CD4-positive, CD25-positive, alpha-beta regulatory T cell (primary cell): ENCODE measurements around the gene STX5. TPM values are rescaled to one million over a fixed set of nuclear protein-coding genes. Genes with fewer than 3 reads are reported as not detected.

Experiments used
- ATAC-seq, 2 donors: fragments of 150-1000 bp; cut with Tn5 transposase; one replicate each; pipeline ENCODE4 v1.10.0; 2021; ENCODE audit warnings: low read depth in 2 of 2, moderate number of reproducible peaks in 2 of 2, moderate library complexity in 1 of 2
- DNase-seq, 3 donors: peaks; one replicate each; pipeline versions ENCODE4 v3.0.0 to v3.0.0-alpha.2; 2012 to 2022; ENCODE audit warnings: mixed read lengths in 1 of 3
- H3K27ac ChIP-seq: one replicate; pipeline ENCODE4 v1.7.0; 2013; ENCODE audit warnings: mild to moderate bottlenecking, low read length; ENCODE audit not compliant: insufficient read depth, poor library complexity, severe bottlenecking
- H3K27me3 ChIP-seq: one replicate; pipeline ENCODE4 v1.7.0; 2013; ENCODE audit warnings: low read length; ENCODE audit not compliant: control insufficient read depth, insufficient read depth
- H3K36me3 ChIP-seq: one replicate; pipeline ENCODE4 v1.7.0; 2013; ENCODE audit warnings: mild to moderate bottlenecking, low read length, moderate library complexity; ENCODE audit not compliant: control insufficient read depth, insufficient read depth
- H3K4me1 ChIP-seq: 2 replicates; pipeline ENCODE4 v1.7.0; 2013; ENCODE audit warnings: mild to moderate bottlenecking, low read length; ENCODE audit not compliant: insufficient read depth, control insufficient read depth, poor library complexity, severe bottlenecking
- H3K4me3 ChIP-seq: one replicate; pipeline ENCODE4 v1.7.0; 2013; ENCODE audit warnings: low read depth, mild to moderate bottlenecking, low read length, moderate library complexity
- H3K9me3 ChIP-seq, 2 experiments: 1 replicate in 1 of 2; 2 replicates in 1 of 2; pipeline ENCODE4 v1.7.0; 2013; ENCODE audit warnings: low read length in 2 of 2, mild to moderate bottlenecking in 1 of 2, moderate library complexity in 1 of 2; ENCODE audit not compliant: control insufficient read depth in 2 of 2
- H3K27ac Mint-ChIP-seq, 3 donors: one replicate each; pipeline ENCODE4 v1.8.0; 2020 to 2022; ENCODE audit warnings: mild to moderate bottlenecking in 3 of 3, mixed read lengths in 3 of 3, moderate library complexity in 2 of 3
- H3K27me3 Mint-ChIP-seq: one replicate; pipeline ENCODE4 v1.8.0; 2022; ENCODE audit warnings: mild to moderate bottlenecking, mixed read lengths
- H3K36me3 Mint-ChIP-seq: one replicate; pipeline ENCODE4 v1.8.0; 2020; ENCODE audit warnings: mixed read lengths
- H3K4me1 Mint-ChIP-seq, 4 donors: one replicate each; pipeline ENCODE4 v1.8.0; 2020 to 2022; ENCODE audit warnings: mixed read lengths in 4 of 4, mild to moderate bottlenecking in 1 of 4
- H3K4me3 Mint-ChIP-seq, 4 donors: one replicate each; pipeline ENCODE4 v1.8.0; 2020 to 2022; ENCODE audit warnings: mild to moderate bottlenecking in 4 of 4, mixed read lengths in 4 of 4, moderate library complexity in 3 of 4
- H3K9me3 Mint-ChIP-seq, 7 donors: one replicate each; pipeline ENCODE4 v1.8.0; 2020 to 2022; ENCODE audit warnings: mixed read lengths in 7 of 7, mild to moderate bottlenecking in 3 of 7, moderate library complexity in 2 of 7
- polyA plus RNA-seq, 4 donors: library from polyadenylated mRNA; unstranded; fragments of 300-500 nt; fragmentation: Illumina TruSeq; gene quantifications; one replicate each; pipeline ENCODE4 v1.2.3, GENCODE V29; 2021
- total RNA-seq: library from RNA; stranded (reverse); gene quantifications from one replicate; pipeline ENCODE4 v1.2.3, GENCODE V29; 2022

STX5 gene
- total and polyA plus RNA-seq, 5 donors from 2014 or later = 28.2 to 128 (median 37.4) TPM

DNA sequence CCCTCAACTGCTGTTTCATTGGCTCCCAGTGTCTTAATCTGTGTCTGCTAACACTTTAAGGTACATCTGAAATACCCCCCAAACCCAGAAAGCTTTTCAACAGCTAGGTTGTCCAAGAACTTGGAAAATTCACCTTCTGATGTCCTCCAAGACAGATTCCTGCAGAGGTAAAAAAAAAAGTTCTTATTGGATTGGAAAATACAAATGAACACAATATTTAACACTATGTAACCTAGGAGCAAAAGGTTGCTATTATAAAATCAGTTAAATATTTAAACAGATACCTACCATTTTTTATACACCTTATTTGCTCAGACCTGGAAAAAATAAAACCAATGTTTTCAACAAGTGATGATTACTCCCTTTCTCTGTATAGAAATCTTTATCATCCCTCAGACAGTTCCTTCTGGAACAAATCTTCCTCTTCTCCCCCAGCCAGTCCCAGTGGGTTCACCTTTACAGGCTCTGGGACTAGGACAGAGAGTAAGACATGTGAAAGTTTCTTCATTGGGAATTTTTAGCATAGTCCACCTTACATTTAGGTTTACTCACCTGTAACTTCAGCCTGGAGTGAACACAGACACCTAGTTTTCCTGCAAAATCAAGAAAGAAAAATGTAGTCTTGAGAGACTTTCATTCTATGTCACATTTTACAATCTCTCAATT is 20.8 kb upstream of the STX5 start:
- Histone ChIP-seq H3K27ac (peak overlapping the region; percentile 77), H3K4me1 (peaks cover 41% of the 10 kb centered on the region), H3K9me3 (no peaks in the 10 kb centered on the region), H3K27me3 (no peaks in the 10 kb centered on the region), H3K36me3 (peaks cover 35% of the 10 kb centered on the region), H3K4me3 (peak overlapping the region; percentile 95)
- H3K27ac Mint-ChIP-seq = peak overlapping the region; percentile 32 to 94 (median 91)
- H3K36me3 Mint-ChIP-seq = peaks cover 35% of the 10 kb centered on the region
- ATAC-seq (no peak), DNase-seq (no peak)
- H3K9me3 Mint-ChIP-seq = no peaks in the 10 kb centered on the region
- peak overlapping the region; percentile 96 to 98 (median 96) for H3K4me3 Mint-ChIP-seq
- H3K4me1 Mint-ChIP-seq = peaks cover 19 to 64% (median 40%) of the 10 kb centered on the region in 4 donors
- no peaks in the 10 kb centered on the region for H3K27me3 Mint-ChIP-seq

- DNase-seq (no peak), ATAC-seq (no peak)
- no peaks in the 10 kb centered on the region for H3K27me3 ChIP-seq
- peak overlapping the region; percentile 47 for H3K27ac ChIP-seq
- Mint-ChIP-seq H3K27ac (peak overlapping the region; percentile 75 to 91 (median 79)), H3K4me3 (peak overlapping the region; percentile 11 to 96 (median 42)), H3K4me1 (peaks cover 18 to 60% (median 37%) of the 10 kb centered on the region in 4 donors), H3K9me3 (no peaks in the 10 kb centered on the region), H3K27me3 (no peaks in the 10 kb centered on the region), H3K36me3 (peaks cover 35% of the 10 kb centered on the region)
- peaks cover 35% of the 10 kb centered on the region for H3K36me3 ChIP-seq
- no peaks in the 10 kb centered on the region for H3K9me3 ChIP-seq
- peaks cover 41% of the 10 kb centered on the region for H3K4me1 ChIP-seq
- H3K4me3 ChIP-seq = peak overlapping the region; percentile 95
Observed at GRCh38 chr11:62851807-62852522, 20.1 kb upstream of the STX5 start.

- peak overlapping the region; percentile 21 for H3K4me3 ChIP-seq
- Mint-ChIP-seq H3K4me3 (peak overlapping the region; percentile 11 to 96 (median 42)), H3K9me3 (no peaks in the 10 kb centered on the region), H3K27me3 (no peaks in the 10 kb centered on the region), H3K4me1 (peaks cover 18 to 55% (median 35%) of the 10 kb centered on the region in 4 donors), H3K27ac (peak overlapping the region; percentile 75 to 91 (median 79)), H3K36me3 (peaks cover 35% of the 10 kb centered on the region)
- no peaks in the 10 kb centered on the region for H3K27me3 ChIP-seq
- peaks cover 33% of the 10 kb centered on the region for H3K4me1 ChIP-seq
- peak overlapping the region; percentile 47 for H3K27ac ChIP-seq
- ATAC-seq (no peak), DNase-seq (peak in 1 of 3 donors; percentile 34)
- H3K36me3 ChIP-seq = peaks cover 35% of the 10 kb centered on the region
- H3K9me3 ChIP-seq = no peaks in the 10 kb centered on the region
Observed at GRCh38 chr11:62850911-62851806, 19.3 kb upstream of the STX5 start.

DNA sequence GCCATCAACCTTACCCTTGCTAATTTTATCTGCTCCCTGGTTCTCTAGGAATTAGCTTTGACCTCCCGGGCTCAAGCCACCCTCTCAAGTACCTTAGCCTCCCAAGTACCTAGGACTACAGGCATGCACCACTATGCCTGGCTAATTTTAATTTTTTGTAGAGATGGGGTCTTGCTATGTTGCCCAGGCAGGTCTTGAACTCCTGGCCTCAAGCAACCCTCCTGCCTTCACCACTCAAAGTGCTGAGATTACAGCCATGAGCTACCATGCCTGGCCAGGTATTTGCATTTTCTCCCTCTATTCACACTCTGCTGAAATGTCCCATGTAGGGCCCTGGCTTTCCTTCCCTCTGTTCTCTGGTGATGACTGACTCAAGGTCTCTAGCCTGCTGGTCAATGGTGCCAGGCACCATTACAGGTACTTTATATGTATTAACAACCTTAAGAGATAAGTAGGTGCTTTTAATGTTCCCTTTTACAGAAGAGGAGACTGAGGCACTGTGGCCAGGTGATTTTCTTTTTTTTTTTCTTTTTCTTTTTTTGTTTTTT is 16.0 kb upstream of the STX5 start:
- peaks cover 6 to 27% (median 12%) of the 10 kb centered on the region in 4 donors for H3K4me1 Mint-ChIP-seq
- no peak for DNase-seq
- H3K27me3 Mint-ChIP-seq = no peaks in the 10 kb centered on the region
- H3K36me3 Mint-ChIP-seq = peaks cover 11% of the 10 kb centered on the region
- no peaks in the 10 kb centered on the region for H3K9me3 ChIP-seq
- H3K36me3 ChIP-seq = peaks cover 16% of the 10 kb centered on the region
- H3K4me3 Mint-ChIP-seq = peak overlapping the region in 2 of 4 donors; percentile 10 to 11
- peaks cover 7% of the 10 kb centered on the region for H3K4me1 ChIP-seq
- H3K9me3 Mint-ChIP-seq = no peaks in the 10 kb centered on the region
- no peak overlapping the region for H3K4me3 ChIP-seq
- no peak for ATAC-seq
- H3K27ac ChIP-seq = no peak overlapping the region
- peak overlapping the region in 2 of 3 donors; percentile 25 to 26 for H3K27ac Mint-ChIP-seq
- H3K27me3 ChIP-seq = no peaks in the 10 kb centered on the region

- Mint-ChIP-seq H3K27me3 (no peaks in the 10 kb centered on the region), H3K4me3 (no peak overlapping the region), H3K27ac (peak overlapping the region in 1 of 3 donors; percentile 67), H3K36me3 (no peaks in the 10 kb centered on the region), H3K4me1 (peaks cover 0 to 11% (median 2%) of the 10 kb centered on the region in 4 donors), H3K9me3 (no peaks in the 10 kb centered on the region)
- Histone ChIP-seq H3K9me3 (no peaks in the 10 kb centered on the region), H3K27ac (no peak overlapping the region), H3K4me3 (no peak overlapping the region), H3K27me3 (no peaks in the 10 kb centered on the region), H3K4me1 (peaks cover 15% of the 10 kb centered on the region), H3K36me3 (no peaks in the 10 kb centered on the region)
- no peak for DNase-seq
- no peak for ATAC-seq
Observed at GRCh38 chr11:62846177-62846576, 14.3 kb upstream of the STX5 start.

- no peaks in the 10 kb centered on the region for H3K36me3 ChIP-seq
- no peaks in the 10 kb centered on the region for H3K27me3 ChIP-seq
- H3K4me1 Mint-ChIP-seq = peaks cover 0 to 13% (median 6%) of the 10 kb centered on the region in 4 donors
- DNase-seq = no peak
- H3K9me3 ChIP-seq = no peaks in the 10 kb centered on the region
- H3K27me3 Mint-ChIP-seq = peaks cover 6% of the 10 kb centered on the region
- no peak overlapping the region for H3K27ac ChIP-seq
- no peaks in the 10 kb centered on the region for H3K36me3 Mint-ChIP-seq
- peak overlapping the region in 1 of 3 donors; percentile 71 for H3K27ac Mint-ChIP-seq
- ATAC-seq = no peak
- no peak overlapping the region for H3K4me3 ChIP-seq
- no peaks in the 10 kb centered on the region for H3K9me3 Mint-ChIP-seq
- H3K4me3 Mint-ChIP-seq = no peak overlapping the region
- peaks cover 23% of the 10 kb centered on the region for H3K4me1 ChIP-seq
Observed at GRCh38 chr11:62844154-62844553, 12.3 kb upstream of the STX5 start.

- H3K27me3 ChIP-seq = no peaks in the 10 kb centered on the region
- H3K4me3 Mint-ChIP-seq = no peak overlapping the region
- peaks cover 0 to 15% (median 8%) of the 10 kb centered on the region in 4 donors for H3K4me1 Mint-ChIP-seq
- no peaks in the 10 kb centered on the region for H3K36me3 Mint-ChIP-seq
- no peaks in the 10 kb centered on the region for H3K9me3 Mint-ChIP-seq
- peaks cover 29% of the 10 kb centered on the region for H3K4me1 ChIP-seq
- H3K27ac ChIP-seq = no peak overlapping the region
- DNase-seq = no peak
- no peak for ATAC-seq
- no peak overlapping the region for H3K4me3 ChIP-seq
- no peaks in the 10 kb centered on the region for H3K36me3 ChIP-seq
- H3K27ac Mint-ChIP-seq = peak overlapping the region; percentile 21 to 71 (median 34)
- H3K27me3 Mint-ChIP-seq = peaks cover 6% of the 10 kb centered on the region
- no peaks in the 10 kb centered on the region for H3K9me3 ChIP-seq
Observed at GRCh38 chr11:62843466-62843865, 11.6 kb upstream of the STX5 start.
